Left ventricle myocardium superior (tissue), 1 donor: ENCODE measurements around the gene CSNK1A1. TPM values are rescaled to one million over a fixed set of nuclear protein-coding genes. Genes with fewer than 3 reads are reported as not detected.

Experiments used
- ATAC-seq: fragments of 200-7000 bp; cut with Tn5 transposase; one replicate; pipeline ENCODE4 v1.9.1; 2020; ENCODE audit warnings: mild to moderate bottlenecking, moderate library complexity
- DNase-seq: peaks from one replicate; pipeline ENCODE4 v3.0.0-alpha.2; 2020
- intact Hi-C: fragments of 100-400 bp; cut with micrococcal nuclease; formaldehyde crosslinking; loops from one replicate; pipeline ENCODE4 v1.11.0; 2022
- total RNA-seq: library from RNA; stranded (reverse); fragmentation: NEBNext Ultra II Directional; extraction: Animal tissue kit (Norgen Biotek cat#: 25700); gene quantifications from one replicate; pipeline ENCODE4 v1.2.1, GENCODE V29; 2021
- donor health status: DM: no; HTN: yes; CAD: no; lungs with severe emphysema.

CSNK1A1 gene
- total RNA-seq, 1 donor from 2014 or later = 214 TPM

DNA sequence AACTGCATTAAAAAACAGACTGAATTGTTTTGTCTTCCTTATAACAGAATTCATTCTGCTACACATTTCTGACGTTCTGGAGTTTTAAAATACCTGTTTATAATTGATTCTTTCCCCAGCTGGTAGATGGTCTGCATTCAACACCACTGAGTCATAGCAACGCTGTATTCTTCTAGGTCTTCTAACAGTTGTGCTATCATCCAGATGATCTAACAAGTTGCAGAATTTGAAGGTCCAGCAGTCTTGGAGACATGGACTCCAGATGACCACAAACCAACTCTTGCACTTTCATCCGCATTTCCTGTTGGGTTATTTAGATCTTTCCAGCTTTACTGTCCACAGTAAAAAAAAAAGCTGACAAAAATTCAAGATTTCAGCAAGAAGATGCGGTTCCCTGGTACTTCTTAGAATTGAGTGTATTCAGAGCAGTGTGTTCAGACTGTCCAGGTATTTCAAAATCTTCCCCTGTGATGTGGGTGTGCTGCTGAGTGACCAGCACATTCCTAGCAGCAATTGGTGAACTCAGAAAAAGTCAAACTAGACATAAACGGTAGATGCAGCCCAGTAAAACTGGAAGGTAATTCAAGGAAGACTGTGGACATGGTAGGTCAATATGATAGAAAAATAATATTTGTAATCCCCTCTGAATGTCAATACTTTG lies 50.2 kb downstream of the CSNK1A1 start:
- no peak for DNase-seq
- intact Hi-C loops = no loop called here
- no peak for ATAC-seq

DNA sequence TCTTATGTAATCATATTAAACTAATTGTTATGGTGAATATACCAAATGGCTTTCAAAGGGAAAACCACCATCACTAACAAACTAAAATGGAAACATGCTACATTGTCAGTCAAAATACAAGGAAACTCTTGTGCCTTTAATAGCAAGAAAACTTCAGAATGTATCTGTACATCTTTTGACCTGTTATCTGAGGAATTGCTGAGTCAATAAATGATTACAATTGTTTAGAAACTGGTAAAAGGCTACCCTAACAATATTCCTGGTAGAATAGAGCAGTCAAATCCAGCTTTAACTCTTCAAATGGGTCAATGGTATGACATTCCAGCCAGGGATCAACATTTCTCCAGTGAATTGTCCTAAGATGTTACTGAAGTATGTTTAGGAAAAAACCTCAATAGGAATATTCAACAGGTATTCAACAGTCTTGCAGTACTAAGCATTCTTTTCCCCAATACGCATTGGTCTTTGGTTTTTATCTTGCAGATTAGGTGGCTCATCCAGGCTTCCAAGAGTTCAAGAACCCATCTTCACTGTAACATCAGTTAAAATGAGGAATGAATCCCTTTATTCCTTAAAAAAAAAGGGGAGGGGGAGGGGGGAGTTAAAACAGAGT lies 52.4 kb downstream of the CSNK1A1 start:
- DNase-seq = no peak
- ATAC-seq = no peak
- intact Hi-C loops = no loop called here

DNA sequence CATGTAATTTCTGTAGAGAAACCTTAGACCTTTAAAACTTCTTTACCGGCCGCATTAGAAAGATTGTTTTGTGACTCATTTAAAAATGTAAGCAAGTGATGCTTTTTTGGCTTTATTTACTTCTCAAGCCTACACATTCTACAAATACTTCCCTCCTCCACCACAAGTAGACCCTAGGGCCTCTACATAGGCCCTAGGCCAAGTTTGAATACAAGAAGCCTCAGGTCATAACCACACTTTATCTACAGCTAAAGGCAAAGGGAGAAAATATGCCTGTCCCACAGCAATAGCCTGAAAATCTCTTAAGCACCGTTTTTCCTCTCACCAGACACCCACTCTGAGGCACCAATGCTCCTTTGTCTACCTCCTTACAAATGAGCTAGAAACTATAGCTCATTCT lies 53.9 kb downstream of the CSNK1A1 start:
- ATAC-seq = peak; percentile 28
- intact Hi-C loops = no loop called here

DNA sequence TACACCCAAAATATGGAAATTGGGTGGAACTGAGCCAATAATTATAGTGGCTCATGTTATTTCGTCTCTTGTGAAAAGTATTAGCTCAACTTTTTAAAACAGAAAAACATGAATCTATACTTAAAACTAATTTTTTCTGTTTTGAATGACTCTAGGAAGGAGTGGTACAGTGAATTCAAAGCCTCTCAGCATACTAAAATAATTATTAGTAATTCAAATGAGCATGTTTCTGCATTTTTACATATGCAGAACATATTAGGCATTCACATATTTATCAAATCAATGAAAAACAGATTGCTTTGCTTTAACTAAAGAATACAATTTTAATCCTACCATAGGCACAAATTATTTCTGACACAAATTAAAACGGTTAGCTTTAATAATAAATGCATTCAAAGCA lies 54.3 kb downstream of the CSNK1A1 start:
- ATAC-seq = no peak
- intact Hi-C loops = no loop called here
- no peak for DNase-seq

More for the DNA sequence above, 53.9 kb downstream of the CSNK1A1 start:
- no peak for DNase-seq

DNA sequence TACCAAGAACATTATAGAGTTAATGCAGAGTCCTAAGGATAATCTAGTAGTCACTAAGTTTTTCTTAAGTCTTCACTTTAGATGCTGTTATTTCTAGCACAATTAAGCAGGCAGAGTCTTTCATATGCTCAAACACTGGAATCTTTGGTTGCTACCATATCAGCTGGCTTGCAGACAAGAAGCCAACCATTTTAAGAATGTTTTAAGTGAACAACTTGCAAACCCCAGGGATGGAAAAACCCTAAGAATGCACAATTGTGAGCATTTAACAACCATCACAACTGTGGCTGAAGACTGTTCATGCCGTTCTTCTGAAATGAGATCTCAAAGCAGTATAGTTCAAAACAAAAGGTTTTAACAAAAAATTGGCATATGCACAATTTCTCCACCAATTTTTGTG lies 55.1 kb downstream of the CSNK1A1 start:
- ATAC-seq (no peak), DNase-seq (no peak)
- intact Hi-C loops = no loop called here

DNA sequence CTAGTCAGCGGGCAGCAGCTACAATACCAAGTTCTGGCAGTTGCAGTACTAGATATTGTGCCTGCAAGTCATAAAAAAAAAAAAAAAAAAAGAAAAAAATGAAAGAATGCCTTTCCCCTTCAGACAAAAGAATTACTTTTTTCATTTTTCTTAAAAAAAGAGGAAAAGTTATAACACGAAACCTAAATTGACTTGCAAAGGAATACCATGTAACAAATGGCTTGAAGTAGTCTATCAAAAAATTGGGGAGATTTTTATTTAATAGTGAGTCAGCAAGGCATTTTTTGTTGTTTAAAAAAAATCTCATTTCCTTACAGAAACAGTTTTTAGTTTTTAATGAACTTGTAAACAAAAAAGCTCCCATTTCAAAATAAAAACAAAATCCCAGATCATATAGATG lies 55.6 kb downstream of the CSNK1A1 start:
- no peak for DNase-seq
- no peak for ATAC-seq
- intact Hi-C loops = no loop called here

DNA sequence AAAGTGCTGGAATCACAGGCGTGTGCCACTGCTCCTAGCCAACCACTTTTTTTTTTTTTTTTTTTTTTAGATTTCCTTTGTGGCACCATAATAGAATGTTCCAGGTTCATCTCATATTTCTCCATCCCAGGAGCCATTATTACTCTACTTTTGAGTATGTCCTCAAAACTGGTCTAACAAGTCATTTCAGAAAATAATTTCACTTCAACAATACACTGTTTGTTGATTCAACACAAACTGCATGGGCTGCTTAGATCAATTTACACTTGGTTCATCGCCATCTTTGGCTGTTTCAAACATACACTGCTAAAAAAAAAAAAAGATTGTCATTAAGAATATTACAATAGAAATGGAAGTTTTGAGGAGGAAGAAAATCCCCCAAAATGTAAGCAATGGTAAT lies 57.9 kb downstream of the CSNK1A1 start:
- no peak for DNase-seq
- intact Hi-C loops = no loop called here
- no peak for ATAC-seq

DNA sequence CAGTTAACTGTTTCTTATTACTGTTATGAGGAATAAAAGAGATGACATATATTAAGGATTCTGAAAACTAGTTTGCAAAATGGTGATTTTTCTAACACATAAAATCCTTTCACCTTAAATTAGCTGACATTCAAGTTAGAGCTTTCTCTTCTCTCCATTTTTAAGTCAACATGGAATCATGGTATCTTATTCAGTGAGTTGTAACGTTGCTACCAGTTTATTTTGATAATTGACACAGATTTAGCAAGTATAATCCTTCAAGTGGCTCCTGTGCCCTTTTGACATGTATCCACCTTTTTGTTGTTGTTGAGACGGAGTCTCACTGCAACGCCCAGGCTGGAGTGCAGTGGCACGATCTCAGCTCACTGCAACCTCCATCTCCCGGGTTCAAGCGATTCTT lies 58.5 kb downstream of the CSNK1A1 start:
- intact Hi-C loops = no loop called here
- no peak for ATAC-seq

DNA sequence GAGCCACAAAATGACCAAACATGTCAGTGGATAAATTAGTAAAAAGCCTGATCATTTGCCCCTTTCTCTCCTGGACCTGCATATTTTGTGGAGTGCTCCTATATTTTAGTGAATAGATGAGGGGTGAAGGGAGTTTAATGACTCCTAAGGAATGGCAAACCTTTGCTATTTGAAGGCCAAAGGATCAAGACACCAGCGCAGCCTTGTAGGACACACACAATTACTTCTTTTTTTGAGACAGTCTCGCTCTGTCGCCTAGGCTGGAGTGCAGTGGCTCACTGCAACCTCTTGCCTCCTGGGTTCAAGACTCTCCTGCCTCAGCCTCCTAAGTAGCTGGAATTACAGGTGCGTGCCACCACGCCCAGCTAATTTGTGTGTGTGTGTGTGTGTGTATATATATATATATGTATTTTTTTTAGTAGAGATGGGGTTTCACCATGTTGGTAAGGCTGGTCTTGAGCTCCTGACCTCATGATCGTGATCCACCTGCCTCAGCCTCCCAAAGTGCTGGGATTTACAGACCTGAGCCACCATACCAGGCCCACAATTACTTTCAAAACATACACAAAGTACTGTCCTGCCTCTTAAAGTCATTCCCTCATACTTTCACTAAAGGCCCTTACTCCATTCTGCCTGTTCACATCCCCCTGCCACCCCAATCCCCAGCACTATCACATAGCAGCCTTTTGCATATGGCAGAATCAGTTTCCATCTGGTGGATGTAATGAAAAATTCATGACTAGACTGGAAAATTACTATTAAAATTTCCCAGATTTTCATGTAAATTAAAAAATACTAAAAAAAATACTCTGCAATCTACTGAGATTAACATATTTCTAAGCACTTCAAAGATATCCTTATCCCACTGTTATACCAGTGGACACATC lies 60.4 kb downstream of the CSNK1A1 start:
- ATAC-seq = no peak
- intact Hi-C loops = no loop called here
- DNase-seq = no peak

More for the DNA sequence above, 58.5 kb downstream of the CSNK1A1 start:
- DNase-seq = no peak

DNA sequence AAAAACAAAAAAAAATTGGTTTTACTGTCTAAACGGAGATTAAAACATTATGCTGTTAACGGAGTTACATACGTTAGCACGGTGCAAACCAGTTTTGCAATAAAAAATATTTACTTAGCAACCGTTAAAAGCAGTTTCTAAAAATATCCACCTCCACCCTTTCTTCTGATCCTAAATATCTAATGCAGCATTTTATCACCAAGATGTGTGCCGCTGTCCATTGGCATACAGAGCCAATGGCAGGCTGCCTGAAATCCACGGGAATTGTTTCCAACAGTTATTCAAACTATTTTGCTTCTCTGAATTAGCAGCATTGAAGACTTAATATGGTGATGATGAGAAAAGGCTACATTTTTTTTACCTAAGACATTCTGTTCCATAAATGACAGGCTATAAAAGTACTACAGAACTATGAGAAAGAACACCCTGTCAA lies 61.6 kb downstream of the CSNK1A1 start:
- ATAC-seq = peak; percentile 8
- intact Hi-C loops = no loop called here
- peak; percentile 63 for DNase-seq

DNA sequence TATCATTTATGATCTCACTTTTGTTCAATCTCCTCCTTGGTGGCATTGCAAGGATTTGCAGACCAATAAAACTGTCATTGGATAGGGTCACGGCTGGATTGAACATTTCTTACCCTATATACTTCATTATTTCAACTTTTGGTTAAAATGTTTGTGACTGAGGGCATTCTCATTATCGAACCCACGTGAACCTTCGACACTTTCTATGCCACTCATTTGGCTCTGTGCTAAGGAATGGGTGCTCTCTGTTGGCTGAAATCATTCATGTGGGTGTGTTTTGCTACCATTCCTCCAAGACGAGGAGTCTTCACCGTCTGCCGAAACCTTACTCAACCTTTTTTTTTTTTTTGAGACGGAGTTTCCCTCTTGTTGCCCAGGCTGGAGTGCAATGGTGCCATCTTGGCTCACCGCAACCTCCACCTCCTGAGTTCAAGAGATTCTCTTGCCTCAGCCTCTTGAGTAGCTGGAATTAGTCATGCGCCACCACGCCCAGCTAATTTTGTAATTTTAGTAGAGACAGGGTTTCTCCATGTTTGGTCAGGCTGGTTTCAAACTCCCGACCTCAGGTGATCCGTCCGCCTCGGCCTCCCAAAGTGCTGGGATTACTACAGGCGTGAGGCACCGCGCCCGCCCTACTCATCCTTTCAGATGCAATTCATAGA lies 62.5 kb downstream of the CSNK1A1 start:
- ATAC-seq (no peak), DNase-seq (no peak)
- intact Hi-C loops = no loop called here

DNA sequence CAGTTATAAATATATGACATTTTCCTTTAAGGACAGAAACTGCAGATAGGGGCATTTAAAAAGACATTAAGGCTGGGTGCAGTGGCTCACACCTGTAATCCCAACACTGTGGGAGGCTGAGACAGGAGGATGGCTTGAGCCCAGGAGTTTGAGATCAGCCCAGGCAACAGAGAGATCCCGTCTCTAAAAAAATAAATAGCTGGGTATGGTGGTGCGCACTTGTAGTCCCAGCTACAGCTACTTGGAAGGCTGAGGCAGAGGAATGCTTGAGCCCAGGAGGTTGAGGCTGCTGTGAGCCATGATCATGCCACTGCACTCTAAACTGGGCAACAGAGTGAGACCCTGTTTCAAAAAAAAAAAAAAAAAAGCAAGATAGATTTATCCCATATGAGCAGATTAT lies 63.6 kb downstream of the CSNK1A1 start:
- intact Hi-C loops = no loop called here
- DNase-seq (no peak), ATAC-seq (no peak)

DNA sequence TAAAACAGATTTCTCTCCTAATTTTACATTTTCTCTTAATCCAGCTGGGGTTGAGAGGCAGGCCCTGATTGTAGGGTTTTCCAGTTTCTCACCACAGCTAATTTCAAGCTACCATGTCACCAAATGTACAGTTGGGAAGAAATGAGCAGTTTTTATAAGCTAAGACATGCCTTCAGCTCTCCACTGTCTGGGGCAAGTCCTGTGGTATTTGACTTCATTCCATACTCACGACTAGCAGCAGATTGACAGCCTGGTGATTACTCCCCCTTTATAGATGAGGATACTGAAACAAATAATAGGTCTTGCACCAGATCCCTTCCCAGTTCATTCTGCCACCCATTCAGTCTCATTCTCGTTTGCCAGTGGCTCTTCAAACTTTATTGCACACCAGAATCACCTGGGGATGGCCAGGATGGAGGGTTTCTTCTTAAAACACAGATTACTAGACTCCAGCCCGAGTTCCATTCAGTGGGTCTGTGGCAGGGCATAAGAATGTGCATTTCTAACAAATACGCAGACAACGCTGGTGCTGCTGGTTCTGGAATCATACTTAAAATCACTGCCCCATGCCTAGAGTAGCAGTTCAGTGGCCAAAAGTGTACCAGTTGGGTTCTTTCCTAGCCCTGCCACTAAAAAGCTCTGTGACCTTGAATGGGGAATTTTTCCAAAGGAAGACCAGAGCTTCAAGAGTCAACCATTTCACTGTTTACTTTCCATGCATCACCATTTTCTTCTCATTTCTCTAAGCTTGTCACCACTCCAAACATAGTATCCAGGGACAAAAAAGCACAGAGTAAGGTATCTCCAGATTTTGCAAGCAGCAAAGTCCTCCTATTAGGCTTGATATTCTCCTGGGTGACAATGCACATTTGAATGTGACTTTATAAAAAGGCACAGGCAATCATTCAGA lies 64.3 kb downstream of the CSNK1A1 start:
- intact Hi-C loops = no loop called here
- no peak for ATAC-seq
- no peak for DNase-seq

DNA sequence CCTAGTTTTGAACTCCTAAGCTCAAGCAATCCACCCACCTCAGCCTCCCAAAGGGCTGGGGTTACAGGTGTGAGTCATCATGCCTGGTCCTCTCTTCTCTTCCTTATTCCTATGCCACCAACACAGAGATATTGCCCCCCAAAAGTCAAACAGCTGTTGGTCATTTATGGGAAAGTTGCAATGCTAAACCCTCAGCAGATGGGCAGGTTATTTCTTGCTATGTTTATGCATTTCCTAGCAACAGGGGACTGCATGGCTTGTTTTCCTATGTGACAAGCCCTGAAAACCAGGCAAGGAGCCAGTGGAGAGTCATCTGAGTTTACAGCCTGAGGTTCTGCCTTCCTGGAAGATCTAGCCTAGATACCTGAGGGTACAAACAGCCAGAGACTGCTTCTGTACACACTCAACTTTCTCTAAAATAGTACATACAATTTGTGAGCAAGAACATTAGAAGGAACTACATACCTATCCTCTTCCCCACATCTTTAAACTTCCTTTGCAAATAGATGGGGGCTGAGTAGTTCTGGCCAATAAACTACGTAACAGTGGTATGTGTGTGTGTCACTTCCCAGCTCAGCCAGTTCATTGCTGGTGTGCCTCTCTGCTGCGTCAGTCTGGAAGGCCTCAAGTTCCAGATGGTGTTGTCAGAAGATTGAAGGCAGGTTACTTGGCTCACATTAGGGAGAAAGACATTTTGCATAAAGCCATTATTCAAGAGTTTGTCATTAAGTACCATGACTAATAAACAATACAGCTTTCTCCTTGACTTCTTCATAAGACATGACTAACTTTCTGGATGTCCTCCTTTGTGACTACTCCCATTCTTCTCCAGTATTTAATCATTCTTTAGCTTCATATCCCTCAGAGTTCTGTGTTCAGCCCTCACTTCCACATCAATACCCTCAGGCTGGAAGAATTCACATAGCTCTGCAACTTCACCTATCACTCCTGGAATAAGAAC lies 65.3 kb downstream of the CSNK1A1 start:
- intact Hi-C loops = no loop called here
- ATAC-seq = peak; percentile 85
- peak; percentile 67 for DNase-seq

DNA sequence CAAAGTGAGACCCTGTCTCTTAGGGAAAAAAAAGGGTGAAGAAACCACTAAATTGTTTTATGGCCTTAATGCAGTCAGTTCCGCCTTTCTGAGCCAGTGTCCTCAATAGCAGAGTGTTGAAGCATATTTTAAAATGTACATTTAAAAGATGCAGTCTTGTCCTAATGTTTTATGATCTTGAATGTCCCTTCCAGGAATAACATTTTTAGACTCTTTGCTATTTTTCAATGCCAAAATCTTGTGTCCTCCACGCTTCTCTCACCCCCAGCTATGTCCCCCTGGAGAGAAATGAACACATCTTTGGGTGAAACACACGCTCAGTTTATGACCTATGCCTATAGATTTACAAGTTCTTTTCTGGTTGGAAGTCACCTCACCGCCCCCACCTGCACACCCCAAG lies 69.8 kb downstream of the CSNK1A1 start:
- DNase-seq (no peak), ATAC-seq (no peak)
- intact Hi-C loops = no loop called here

DNA sequence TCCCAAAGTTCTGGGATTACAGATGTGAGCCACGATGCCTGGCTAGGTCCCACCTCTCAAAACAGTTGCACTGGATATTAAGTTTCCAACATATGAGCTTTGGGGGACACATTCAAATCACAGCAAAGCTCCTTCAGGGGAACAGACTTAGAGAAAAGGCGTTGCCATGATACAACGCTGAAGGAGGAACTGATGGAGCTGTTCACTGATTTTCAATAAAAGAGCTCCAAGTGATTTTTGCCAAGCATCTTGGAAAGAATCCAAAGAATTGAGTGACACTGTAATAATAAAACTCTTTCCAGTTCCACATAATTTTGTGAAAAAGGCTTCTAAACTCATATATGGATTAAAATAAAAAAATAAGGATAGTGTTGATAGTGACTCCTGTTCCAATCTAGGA lies 72.5 kb downstream of the CSNK1A1 start:
- ATAC-seq = no peak
- no peak for DNase-seq
- intact Hi-C loops = no loop called here

DNA sequence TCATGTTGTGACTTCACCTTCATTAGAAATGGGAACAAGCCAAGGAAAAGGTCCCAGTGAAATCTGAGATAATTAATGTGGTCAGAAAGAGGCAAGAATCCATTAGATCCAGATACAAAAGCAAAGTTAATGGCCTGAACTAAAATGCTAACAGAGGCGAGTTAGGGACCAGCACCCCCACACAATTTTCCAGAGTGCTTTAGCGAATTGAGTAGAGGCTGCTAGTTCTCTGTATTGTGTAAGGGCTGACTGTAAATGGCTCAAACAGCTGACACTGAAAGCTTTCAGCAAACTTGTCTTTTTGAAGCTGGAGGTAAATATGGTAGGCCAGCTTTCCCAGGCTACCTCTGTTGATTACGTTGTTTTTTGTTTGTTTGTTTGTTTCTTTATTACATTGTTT lies 75.5 kb downstream of the CSNK1A1 start:
- intact Hi-C loops = no loop called here
- DNase-seq (no peak), ATAC-seq (no peak)

DNA sequence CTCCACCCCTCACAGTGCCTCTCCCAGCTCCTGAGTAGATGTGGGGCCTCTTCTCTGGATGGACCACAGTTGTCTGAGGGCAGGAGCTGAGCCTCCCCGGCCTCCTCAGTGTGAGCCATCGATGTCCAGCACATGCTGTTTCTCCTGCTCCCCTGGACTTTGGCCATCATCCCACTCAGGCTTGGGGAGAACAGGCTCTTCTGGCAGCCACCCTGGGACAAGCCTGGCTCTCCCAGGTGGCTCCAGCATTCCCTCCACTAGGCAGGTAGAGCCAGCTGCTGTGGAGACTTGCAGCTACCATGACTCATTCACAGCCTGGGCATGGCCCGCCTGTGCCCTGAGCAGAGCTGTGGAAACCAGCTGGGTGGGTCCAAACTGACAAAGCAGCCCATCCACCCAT lies 77.0 kb downstream of the CSNK1A1 start:
- peak; percentile 41 for ATAC-seq
- intact Hi-C loops = no loop called here
- DNase-seq = no peak
